ENCODE data around the gene BEX4.

Gene BEX4

DNA sequence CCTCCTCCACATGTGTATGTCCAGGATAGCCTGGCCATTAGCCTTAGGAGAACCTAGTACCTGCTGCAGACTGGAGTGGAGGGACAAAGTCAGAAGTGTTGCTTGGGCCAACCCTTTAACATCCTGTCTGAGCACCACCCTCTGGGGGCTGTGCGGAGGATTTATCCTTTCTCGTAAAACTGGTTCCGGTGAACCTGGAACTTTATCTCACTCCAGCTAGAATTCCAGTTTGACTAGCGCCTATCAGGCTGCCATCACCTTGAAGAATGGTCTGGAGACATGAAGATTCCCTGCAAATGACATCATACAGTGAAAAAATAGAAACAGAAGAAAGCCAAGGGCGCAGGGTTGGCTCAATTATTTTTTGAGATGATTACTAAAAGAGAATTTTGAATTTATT, 36.1 kb downstream of the BEX4 start:
- no peak overlapping the region for H3K4me3 ChIP-seq (ENCODE audit: low read depth, low read length)
- in situ Hi-C loops (cut with HindIII; ENCODE audit: low pct_ligation_motif_present, low sequenced_read_pairs), result no loop called here
- TF ChIP-seq, protein P1, sequence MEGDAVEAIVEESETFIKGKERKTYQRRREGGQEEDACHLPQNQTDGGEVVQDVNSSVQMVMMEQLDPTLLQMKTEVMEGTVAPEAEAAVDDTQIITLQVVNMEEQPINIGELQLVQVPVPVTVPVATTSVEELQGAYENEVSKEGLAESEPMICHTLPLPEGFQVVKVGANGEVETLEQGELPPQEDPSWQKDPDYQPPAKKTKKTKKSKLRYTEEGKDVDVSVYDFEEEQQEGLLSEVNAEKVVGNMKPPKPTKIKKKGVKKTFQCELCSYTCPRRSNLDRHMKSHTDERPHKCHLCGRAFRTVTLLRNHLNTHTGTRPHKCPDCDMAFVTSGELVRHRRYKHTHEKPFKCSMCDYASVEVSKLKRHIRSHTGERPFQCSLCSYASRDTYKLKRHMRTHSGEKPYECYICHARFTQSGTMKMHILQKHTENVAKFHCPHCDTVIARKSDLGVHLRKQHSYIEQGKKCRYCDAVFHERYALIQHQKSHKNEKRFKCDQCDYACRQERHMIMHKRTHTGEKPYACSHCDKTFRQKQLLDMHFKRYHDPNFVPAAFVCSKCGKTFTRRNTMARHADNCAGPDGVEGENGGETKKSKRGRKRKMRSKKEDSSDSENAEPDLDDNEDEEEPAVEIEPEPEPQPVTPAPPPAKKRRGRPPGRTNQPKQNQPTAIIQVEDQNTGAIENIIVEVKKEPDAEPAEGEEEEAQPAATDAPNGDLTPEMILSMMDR (IDR thresholded peaks at IDR 0.05; ENCODE audit: low read depth, low read length, missing control alignments), result no peak
- H3K27me3 ChIP-seq (replicated peaks), result no peaks in the 10 kb centered on the region
- no peak for DNase-seq
- H3K36me3 ChIP-seq (replicated peaks), result no peaks in the 10 kb centered on the region
- H3K27ac ChIP-seq, result no peak overlapping the region

DNA sequence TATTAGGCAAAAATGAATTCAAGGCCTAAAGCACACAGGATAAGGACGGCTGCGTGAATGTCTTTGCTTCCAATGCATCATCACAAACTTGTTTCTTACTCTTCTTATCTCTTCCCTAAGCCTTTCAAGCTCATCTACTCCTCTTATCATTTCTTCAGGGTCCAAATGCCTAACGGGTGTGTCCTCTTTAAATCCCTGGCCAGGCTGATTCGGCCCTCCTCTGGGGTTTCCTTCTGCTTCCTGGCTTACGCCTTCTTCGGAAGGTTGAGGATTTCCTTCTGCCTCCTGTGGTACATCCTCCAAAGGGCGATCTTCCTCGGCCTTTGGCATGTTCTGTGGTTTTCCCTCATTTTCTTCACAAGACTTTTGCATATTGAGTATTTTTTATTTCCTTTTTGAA, 38.7 kb downstream of the BEX4 start:
- in situ Hi-C loops (cut with HindIII; ENCODE audit: low pct_ligation_motif_present, low sequenced_read_pairs), result no loop called here
- Histone ChIP-seq H3K4me3 (ENCODE audit: low read depth, low read length) (peak overlapping the region; percentile 77), H3K27me3 (replicated peaks) (no peaks in the 10 kb centered on the region), H3K36me3 (replicated peaks) (no peaks in the 10 kb centered on the region), H3K27ac (peak overlapping the region; percentile 65)
- TF ChIP-seq, protein P1 (IDR thresholded peaks at IDR 0.05; ENCODE audit: low read depth, low read length, missing control alignments), result no peak
- DNase-seq, result no peak

DNA sequence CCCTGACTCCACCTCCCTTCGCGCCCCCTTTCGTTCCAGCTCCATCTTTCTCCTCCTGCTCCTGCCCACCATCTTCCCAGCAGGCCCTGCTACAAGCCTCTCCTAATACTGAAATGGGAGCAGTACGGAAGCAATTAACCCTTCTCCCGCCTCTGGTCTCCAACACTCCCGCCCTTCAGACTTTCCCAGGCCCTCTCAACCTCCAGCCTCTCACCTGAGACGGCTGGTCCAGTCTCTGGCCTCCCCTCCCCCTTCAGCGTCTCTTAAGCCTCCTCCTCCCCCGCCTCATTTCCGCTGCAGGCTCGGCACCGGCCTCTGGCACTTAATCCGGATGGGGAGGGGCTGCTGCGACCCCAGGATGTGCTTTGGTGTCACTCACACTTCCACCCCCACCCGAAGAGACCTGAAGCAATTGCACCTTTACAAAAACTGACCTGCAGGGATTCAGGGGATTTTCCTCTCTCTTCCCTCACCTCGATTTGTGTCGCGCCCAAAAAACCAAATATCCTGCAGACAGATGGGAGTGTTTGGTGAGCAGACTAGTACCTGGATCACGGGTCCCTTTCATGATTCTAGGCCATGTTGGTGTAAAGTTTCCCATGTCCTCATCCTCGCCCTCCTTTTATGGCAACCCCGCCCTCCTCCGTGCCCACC, 39.4 kb downstream of the BEX4 start:
- TF ChIP-seq, protein P1 (IDR thresholded peaks at IDR 0.05; ENCODE audit: low read depth, low read length, missing control alignments), result no peak
- peak overlapping the region; percentile 77 for H3K4me3 ChIP-seq (ENCODE audit: low read depth, low read length)
- no peaks in the 10 kb centered on the region for H3K27me3 ChIP-seq (replicated peaks)
- DNase-seq, result peak; percentile 16
- no peaks in the 10 kb centered on the region for H3K36me3 ChIP-seq (replicated peaks)
- H3K27ac ChIP-seq, result peak overlapping the region; percentile 65
- in situ Hi-C loops (cut with HindIII; ENCODE audit: low pct_ligation_motif_present, low sequenced_read_pairs), result no loop called here

DNA sequence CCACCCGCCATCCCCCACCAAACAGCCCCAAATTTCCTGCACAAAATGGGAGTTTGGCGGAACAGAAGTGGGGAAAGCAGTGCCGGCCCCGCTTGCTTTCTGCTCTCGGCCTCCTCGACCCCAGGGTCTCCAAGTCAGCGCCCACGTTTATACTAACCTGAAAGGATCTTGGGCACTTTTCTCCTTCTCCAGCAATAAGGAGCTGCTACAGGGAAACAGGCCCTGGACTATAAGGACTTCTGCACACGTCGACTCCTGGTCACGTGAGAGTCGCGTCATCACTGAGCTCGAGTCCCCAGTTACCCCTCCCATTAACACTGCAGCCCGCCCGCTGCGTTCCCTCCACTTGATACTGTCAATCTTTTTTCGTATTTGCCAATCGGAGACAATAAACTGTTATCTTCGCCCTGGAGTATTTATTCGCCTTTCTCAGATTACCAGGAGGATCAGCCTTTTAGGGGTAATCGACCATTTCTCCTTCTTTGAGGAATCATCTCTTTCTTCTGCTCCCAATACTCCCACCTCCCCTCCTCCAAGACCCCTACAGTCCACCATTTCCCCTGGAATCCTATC, 40.1 kb downstream of the BEX4 start, which contains the start of gene TCEAL8:
TSS of gene TCEAL8 (minus strand) at position 235 of the 573 bp plus-strand sequence. CDS start 1,176 bp downstream, outside the sequence.
- Histone ChIP-seq H3K4me3 (ENCODE audit: low read depth, low read length) (peak within 1 kb of the TSS; percentile 77), H3K27ac (peak within 1 kb of the TSS; percentile 65), H3K36me3 (replicated peaks) (no peaks in the 10 kb centered on the region), H3K27me3 (replicated peaks) (no peaks in the 10 kb centered on the region)
- in situ Hi-C loops (cut with HindIII; ENCODE audit: low pct_ligation_motif_present, low sequenced_read_pairs), result no loop called here
- TF ChIP-seq, protein P1 (IDR thresholded peaks at IDR 0.05; ENCODE audit: low read depth, low read length, missing control alignments), result no peak
- peak; percentile 63 for DNase-seq

DNA sequence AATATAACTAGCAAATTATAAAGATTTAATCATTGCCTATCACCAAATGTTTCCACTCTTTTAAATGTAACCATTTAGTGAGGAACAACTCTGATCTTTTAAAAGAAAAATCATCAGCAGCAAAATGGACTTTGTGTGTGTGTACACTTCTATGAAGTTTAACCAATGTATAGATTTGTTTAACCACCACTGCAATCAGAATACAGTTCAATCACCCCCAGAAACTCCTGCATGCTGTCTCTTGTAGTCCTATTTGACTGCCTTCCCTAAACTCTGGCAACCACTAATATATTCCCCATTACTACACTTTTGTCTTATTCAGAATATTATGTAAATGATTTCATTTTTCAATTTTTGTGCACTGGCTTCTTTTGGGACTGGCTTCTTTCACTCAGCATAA, 41.7 kb downstream of the BEX4 start:
- Histone ChIP-seq H3K4me3 (ENCODE audit: low read depth, low read length) (no peak overlapping the region), H3K27ac (no peak overlapping the region), H3K27me3 (replicated peaks) (no peaks in the 10 kb centered on the region), H3K36me3 (replicated peaks) (no peaks in the 10 kb centered on the region)
- in situ Hi-C loops (cut with HindIII; ENCODE audit: low pct_ligation_motif_present, low sequenced_read_pairs), result no loop called here
- TF ChIP-seq, protein P1 (IDR thresholded peaks at IDR 0.05; ENCODE audit: low read depth, low read length, missing control alignments), result no peak
- DNase-seq, result no peak

Measured in brain microvascular endothelial cell (primary cell).